Measurements from ENCODE around the gene C1RL.

- TF ChIP-seq, protein P1, sequence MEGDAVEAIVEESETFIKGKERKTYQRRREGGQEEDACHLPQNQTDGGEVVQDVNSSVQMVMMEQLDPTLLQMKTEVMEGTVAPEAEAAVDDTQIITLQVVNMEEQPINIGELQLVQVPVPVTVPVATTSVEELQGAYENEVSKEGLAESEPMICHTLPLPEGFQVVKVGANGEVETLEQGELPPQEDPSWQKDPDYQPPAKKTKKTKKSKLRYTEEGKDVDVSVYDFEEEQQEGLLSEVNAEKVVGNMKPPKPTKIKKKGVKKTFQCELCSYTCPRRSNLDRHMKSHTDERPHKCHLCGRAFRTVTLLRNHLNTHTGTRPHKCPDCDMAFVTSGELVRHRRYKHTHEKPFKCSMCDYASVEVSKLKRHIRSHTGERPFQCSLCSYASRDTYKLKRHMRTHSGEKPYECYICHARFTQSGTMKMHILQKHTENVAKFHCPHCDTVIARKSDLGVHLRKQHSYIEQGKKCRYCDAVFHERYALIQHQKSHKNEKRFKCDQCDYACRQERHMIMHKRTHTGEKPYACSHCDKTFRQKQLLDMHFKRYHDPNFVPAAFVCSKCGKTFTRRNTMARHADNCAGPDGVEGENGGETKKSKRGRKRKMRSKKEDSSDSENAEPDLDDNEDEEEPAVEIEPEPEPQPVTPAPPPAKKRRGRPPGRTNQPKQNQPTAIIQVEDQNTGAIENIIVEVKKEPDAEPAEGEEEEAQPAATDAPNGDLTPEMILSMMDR (IDR thresholded peaks at IDR 0.05; ENCODE audit: insufficient read depth, low read depth, low read length): no peak
- no peak for TF ChIP-seq EZH2 (IDR thresholded peaks at IDR 0.05; ENCODE audit: insufficient read depth, low read length)
These were observed 33.5 kb downstream of the C1RL start for GRCh38 chr12:7075518-7075917.

All from astrocyte (in vitro differentiated cells and primary cell).